Hematopoietic multipotent progenitor cell treated with erythropoietin and hydrocortisone succinate and interleukin-3 and kit ligand, for 4 days (in vitro differentiated cells): ENCODE measurements around the gene LONRF3.

Experiments used
- DNase-seq: peaks from one replicate; pipeline ENCODE4 v3.0.0-alpha.2; 2015

LONRF3 gene

GRCh38 chrX:119041175-119041574, 66.8 kb downstream of the LONRF3 start:
- no peak for DNase-seq

- no peak for DNase-seq
Observed at GRCh38 chrX:119042040-119042439, 67.6 kb downstream of the LONRF3 start.

- DNase-seq = no peak
Observed at GRCh38 chrX:119042996-119043395, 68.6 kb downstream of the LONRF3 start.

GRCh38 chrX:119045884-119046283, 71.5 kb downstream of the LONRF3 start:
- DNase-seq = no peak

- DNase-seq = no peak
Observed at GRCh38 chrX:119055687-119056086, 81.3 kb downstream of the LONRF3 start.

DNA sequence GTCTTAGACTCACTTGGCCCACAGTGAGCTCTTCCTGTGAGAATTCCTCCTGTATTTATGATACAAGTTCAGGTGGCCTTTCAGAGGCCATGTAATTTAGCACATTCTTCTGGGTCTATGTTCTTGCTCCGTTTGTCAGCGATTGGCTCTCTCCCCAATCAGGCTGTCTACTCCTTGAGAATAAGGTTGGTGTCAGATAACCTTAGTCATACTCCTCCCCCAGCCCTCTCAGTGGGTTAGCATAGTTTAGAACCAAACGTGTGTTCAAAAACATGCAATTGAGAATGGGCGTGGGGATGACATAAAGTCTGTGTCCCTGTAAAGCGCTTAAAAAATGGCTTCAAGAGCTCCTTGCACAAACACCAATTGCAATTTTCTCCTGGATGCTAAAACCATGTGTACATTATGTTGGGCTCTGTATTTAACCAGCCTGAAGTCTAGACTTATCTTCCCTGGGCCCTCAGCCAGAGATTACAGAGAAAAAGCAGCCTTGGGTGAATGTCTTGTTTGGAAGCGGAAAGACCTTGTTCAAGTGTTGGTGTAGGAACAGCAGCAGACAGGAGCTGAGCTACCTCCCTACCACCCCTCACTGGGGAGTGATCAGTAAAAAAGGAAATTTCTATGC, 88.4 kb downstream of the LONRF3 start:
- no peak for DNase-seq

GRCh38 chrX:119063428-119063827, 89.0 kb downstream of the LONRF3 start:
- no peak for DNase-seq

DNA sequence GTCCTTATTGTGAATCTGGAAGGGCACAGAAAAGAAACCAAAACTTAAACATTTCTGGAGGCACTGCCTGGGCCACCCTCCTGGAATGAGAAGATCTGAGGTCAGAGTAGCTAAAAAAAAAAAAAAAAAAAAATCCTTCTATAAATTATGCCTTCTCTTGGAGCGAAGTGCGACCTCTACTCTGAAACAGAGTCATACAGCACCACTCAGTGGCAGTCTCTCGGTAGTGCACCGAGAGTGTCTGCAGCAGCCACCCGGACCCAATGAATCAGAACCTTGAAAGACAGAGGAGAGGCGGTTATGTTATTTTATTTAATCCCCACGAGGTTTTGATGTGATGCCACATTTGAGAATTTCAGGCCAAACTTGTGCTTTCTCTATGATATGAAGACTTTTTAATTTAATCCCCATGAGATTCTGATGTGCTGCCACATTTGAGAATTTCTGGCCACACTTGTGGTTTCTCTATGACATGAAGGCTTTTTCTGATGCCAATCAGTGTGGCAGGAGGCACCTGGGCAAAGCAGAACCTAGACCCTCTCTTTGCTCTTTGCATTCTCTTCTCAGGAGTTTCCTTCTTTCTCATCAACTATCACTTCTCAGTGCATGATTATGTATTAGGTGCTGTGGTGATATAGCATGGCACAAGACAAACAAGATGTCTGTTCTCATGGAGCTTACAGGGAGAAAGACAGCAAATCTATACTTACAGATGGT, 92.8 kb downstream of the LONRF3 start:
- DNase-seq = peak; percentile 63
